ENCODE results near the gene IL19. TPM values are rescaled to one million over a fixed set of nuclear protein-coding genes. Genes with fewer than 3 reads are reported as not detected.

Gene IL19
- total RNA-seq, 4 donors from 2014 or later = not detected

GRCh38 chr1:206890125-206891060, 119.8 kb downstream of the IL19 start:
- no peak for TF ChIP-seq CTCF (IDR thresholded peaks at IDR 0.05)
- peak; percentile 49 for TF ChIP-seq EP300 (IDR thresholded peaks at IDR 0.05)
- Histone ChIP-seq H3K36me3 (no peaks in the 10 kb centered on the region), H3K4me1 (no peaks in the 10 kb centered on the region), H3K9me3 (no peaks in the 10 kb centered on the region), H3K4me3 (no peak overlapping the region), H3K27ac (no peak overlapping the region), H3K27me3 (peaks cover 0 to 13% of the 10 kb centered on the region in 2 donors)
- 75 to 77% methylated on average over 15 of the region's 15 CpGs for WGBS, 2 donors
- DNase-seq (ENCODE audit: low spot score in 2 of 2) = no peak

GRCh38 chr1:206891412-206891811, 120.8 kb downstream of the IL19 start:
- H3K36me3 ChIP-seq = no peaks in the 10 kb centered on the region
- no peaks in the 10 kb centered on the region for H3K9me3 ChIP-seq
- no peaks in the 10 kb centered on the region for H3K4me1 ChIP-seq
- TF ChIP-seq POLR2A (IDR thresholded peaks at IDR 0.05) (no peak), CTCF (IDR thresholded peaks at IDR 0.05) (no peak), EP300 (IDR thresholded peaks at IDR 0.05) (no peak)
- H3K27me3 ChIP-seq = peaks cover 0 to 13% of the 10 kb centered on the region in 2 donors
- no peak overlapping the region for H3K27ac ChIP-seq
- 80 to 83% methylated on average over 1 of the region's 1 CpG for WGBS, 2 donors
- H3K4me3 ChIP-seq = no peak overlapping the region
- DNase-seq (ENCODE audit: low spot score in 2 of 2) = no peak

Small RNA genes lying within 50 kb of the gene (small RNA-seq; reads per million reads assigned to genes)
- not detected for gene RF00019

Other genes with a start within 250 kb of the IL19 start
- 10 to 100 TPM; 42.0 to 78.4 (median 60.0) TPM for gene EIF2D, start 158.3 kb upstream of the IL19 start, total RNA-seq
- 10 to 100 TPM in 1 of 4 donors, 1 to 10 TPM in 3; 5.4 to 12.7 (median 5.7) TPM for gene DYRK3, start 135.2 kb upstream of the IL19 start, total RNA-seq
- gene MAPKAPK2, start 85.9 kb upstream of the IL19 start, total RNA-seq = 10 to 100 TPM; 30.6 to 49.5 (median 38.2) TPM
- gene IL10, start 1.7 kb downstream of the IL19 start, total RNA-seq = 1 to 10 TPM in 2 of 4 donors, under 1 TPM in 1, not detected in 1; 0.78 to 4.8 (median 1.1) TPM
- not detected for gene IL20, start 94.8 kb downstream of the IL19 start, total RNA-seq
- not detected for gene IL24, start 126.7 kb downstream of the IL19 start, total RNA-seq
- 1 to 10 TPM; 1.8 to 3.1 (median 2.6) TPM for gene FCMR, start 151.2 kb downstream of the IL19 start, total RNA-seq
- under 1 TPM in 1 of 4 donors, not detected in 3; 0.22 TPM for gene PIGR, start 175.7 kb downstream of the IL19 start, total RNA-seq
- gene FCAMR, start 199.7 kb downstream of the IL19 start, total RNA-seq = not detected